HepG2 (cell line): ENCODE measurements around the gene HIBADH. TPM values are rescaled to one million over a fixed set of nuclear protein-coding genes. Genes with fewer than 3 reads are reported as not detected.

Experiments used
- ATAC-seq: fragments of 200-7000 bp; cut with Tn5 transposase; 3 replicates; pipeline ENCODE4 v1.9.1; 2020; ENCODE audit warnings: mild to moderate bottlenecking, moderate library complexity
- BruUV-seq: library from RNA; stranded (reverse); fragments of 400-500 nt; replicated peaks from 2 replicates; lab custom pipeline; 2021; lab: Mats Ljungman, UMichigan
- CTCF ChIA-PET: fragments of 300-600 bp; formaldehyde crosslinking; extraction: SDS; loops from one replicate; lab custom pipeline; 2021; ENCODE audit warnings: low total read pairs, inconsistent platforms, low intra/inter-chr PET ratio; lab: Yijun Ruan, JAX
- POLR2A ChIA-PET: fragments of 350-600 bp; sonication (Branson Sonifier 250); formaldehyde crosslinking; loops from one replicate; lab custom pipeline; 2020; ENCODE audit warnings: antibody characterized with exemption, inconsistent platforms; lab: Yijun Ruan, JAX
- DNase-seq: peaks from one replicate; pipeline ENCODE4 v3.0.0-alpha.2; 2015; ENCODE audit warnings: low spot score
- FAIRE-seq: peaks from 3 replicates; lab custom pipeline; 2011; peaks lifted over from hg19 to GRCh38; lab: Jason Lieb, UNC
- H2AFZ ChIP-seq: one replicate; pipeline ENCODE4 v1.6.1; 2011; ENCODE audit warnings: low read length, inconsistent platforms
- H3K27ac ChIP-seq: fragments of 300-600 bp; 3 replicates; pipeline ENCODE4 v1.8.0; 2011; ENCODE audit warnings: mixed run types, mild to moderate bottlenecking, mixed read lengths, low read length, inconsistent platforms; ENCODE audit not compliant: insufficient read depth; ENCODE audit errors: extremely low read length
- H3K27me3 ChIP-seq, 2 experiments: fragments of 200-600 bp in 1 of 2; 2 replicates in 1 of 2; 3 replicates in 1 of 2; pipeline versions ENCODE4 v1.6.0 to v1.8.0; 2011; ENCODE audit warnings: low read length in 2 of 2, mild to moderate bottlenecking in 2 of 2, moderate library complexity in 2 of 2, inconsistent platforms in 1 of 2; ENCODE audit not compliant: insufficient read depth in 2 of 2, control insufficient read depth in 1 of 2
- H3K36me3 ChIP-seq, 2 experiments: fragments of 200-600 bp in 1 of 2; replicated peaks in 1 of 2; 2 replicates in 1 of 2; 3 replicates in 1 of 2; pipeline versions ENCODE4 v1.5.1 to v1.8.0; 2011; ENCODE audit warnings: low read length in 2 of 2, inconsistent platforms in 1 of 2; ENCODE audit not compliant: insufficient read depth in 2 of 2, control insufficient read depth in 1 of 2
- H3K4me1 ChIP-seq: 2 replicates; pipeline ENCODE4 v1.5.1; 2012; ENCODE audit warnings: low read length, inconsistent platforms; ENCODE audit not compliant: insufficient read depth
- H3K4me2 ChIP-seq: 2 replicates; pipeline ENCODE4 v1.6.0; 2011; ENCODE audit warnings: low read depth, low read length, inconsistent platforms
- H3K4me3 ChIP-seq, 3 experiments: fragments of 200-600 bp in 1 of 3; sonication (generic), shearing (Covaris generic) in 1 of 3; replicated peaks in 1 of 3; 2 replicates each; pipeline ENCODE4 v1.5.1; 2011 to 2016; ENCODE audit warnings: low read length in 3 of 3, inconsistent platforms in 2 of 3, low read depth in 2 of 3, mild to moderate bottlenecking in 2 of 3, control low read depth in 1 of 3, mixed read lengths in 1 of 3; ENCODE audit not compliant: insufficient read depth in 1 of 3
- H3K79me2 ChIP-seq: one replicate; pipeline ENCODE4 v1.6.1; 2011; ENCODE audit warnings: low read length, inconsistent platforms; ENCODE audit not compliant: insufficient read depth
- H3K9ac ChIP-seq: 2 replicates; pipeline ENCODE4 v1.6.0; 2011; ENCODE audit warnings: mild to moderate bottlenecking, low read depth, low read length, inconsistent platforms; ENCODE audit not compliant: insufficient read depth
- H3K9me3 ChIP-seq: 2 replicates; pipeline ENCODE4 v1.5.1; 2012; ENCODE audit warnings: mild to moderate bottlenecking, low read length
- H4K20me1 ChIP-seq: 2 replicates; pipeline ENCODE4 v1.6.0; 2011; ENCODE audit warnings: inconsistent platforms, mild to moderate bottlenecking, low read length, moderate library complexity; ENCODE audit not compliant: insufficient read depth
- CEBPB ChIP-seq: IDR thresholded peaks from 2 replicates; pipeline ENCODE4 v1.6.1; 2011; ENCODE audit warnings: low read depth, low read length, improper control_type of control experiment, borderline replicate concordance
- HNF4A ChIP-seq: sonication (generic); formaldehyde crosslinking; IDR thresholded peaks from 2 replicates; pipeline ENCODE4 v1.4.0; 2020; ENCODE audit warnings: missing genetic modification reagents
- KAT8 ChIP-seq: IDR thresholded peaks from 2 replicates; pipeline ENCODE4 v1.6.1; 2016; ENCODE audit warnings: missing genetic modification reagents, missing compliant biosample characterization
- NCOR1 ChIP-seq: fragments of 200-600 bp; sonication (generic); IDR thresholded peaks from 2 replicates; pipeline ENCODE4 v1.7.0; 2017; ENCODE audit warnings: antibody characterized with exemption, low read length, borderline replicate concordance
- RXRB ChIP-seq: IDR thresholded peaks from 2 replicates; pipeline ENCODE4 v1.6.1; 2016; ENCODE audit warnings: borderline replicate concordance, missing genetic modification reagents, missing compliant biosample characterization
- STAG1 ChIP-seq: sonication (generic); formaldehyde crosslinking; IDR thresholded peaks from 2 replicates; pipeline ENCODE4 v1.4.0; 2020; ENCODE audit warnings: missing genetic modification reagents
- ZBTB3 ChIP-seq: sonication (generic); formaldehyde crosslinking; IDR thresholded peaks from 2 replicates; pipeline ENCODE4 v1.4.0; 2020; ENCODE audit warnings: low read depth, mild to moderate bottlenecking, moderate library complexity, missing genetic modification reagents, borderline replicate concordance
- ZBTB38 ChIP-seq: sonication (generic); formaldehyde crosslinking; IDR thresholded peaks from 2 replicates; pipeline ENCODE4 v1.5.1; 2020; ENCODE audit warnings: mild to moderate bottlenecking, missing genetic modification reagents
- ZNF234 ChIP-seq: sonication (generic); formaldehyde crosslinking; conservative IDR thresholded peaks from 2 replicates; pipeline ENCODE4 v1.5.1; 2020; ENCODE audit warnings: mild to moderate bottlenecking, missing genetic modification reagents
- ZNF343 ChIP-seq: sonication (generic); formaldehyde crosslinking; IDR thresholded peaks from 2 replicates; pipeline ENCODE4 v1.4.0; 2020; ENCODE audit warnings: mild to moderate bottlenecking, missing genetic modification reagents
- ZNF644 ChIP-seq: IDR thresholded peaks from 2 replicates; pipeline ENCODE4 v1.6.1; 2016; ENCODE audit warnings: low read depth
- WGBS: methylation state at CpG from one replicate; pipeline ENCODE4 v1.1.6; 2017; ENCODE audit warnings: low lambda C conversion rate; 5-methylcytosine and 5-hydroxymethylcytosine counted together
- in situ Hi-C: cut with HindIII; loops from 2 replicates; pipeline ENCODE4 v1.10.0; 2017; ENCODE audit warnings: low pct_unique_long_range_greater_than_20kb; ENCODE audit not compliant: extremely low pct_ligation_motif_present
- intact Hi-C: fragments of 100-400 bp; cut with micrococcal nuclease; formaldehyde crosslinking; loops from one replicate; pipeline ENCODE4 v1.10.0; 2022; ENCODE audit not compliant: unreplicated experiment
- polyA plus RNA-seq, 8 experiments: library from polyadenylated mRNA; depleted of rRNA in 3 of 8; stranded (reverse) in 7 of 8; unstranded in 1 of 8; fragments of >200 nt; fragmentation: Illumina TruSeq in 4 of 8; extraction: Trizol in 4 of 8; gene quantifications; 2 replicates each; pipeline versions ENCODE4 v1.2.1 to v1.2.3, GENCODE V29; 2011 to 2016; ENCODE audit warnings: low read depth in 4 of 8, missing spikeins in 1 of 8, mixed read lengths in 1 of 8; ENCODE audit not compliant: insufficient read depth in 1 of 8
- total RNA-seq, 5 experiments: library from RNA; depleted of rRNA; stranded (reverse); fragments of >200 nt; fragmentation: Illumina TruSeq; extraction: Trizol; gene quantifications; 2 replicates each; pipeline ENCODE4 v1.2.3, GENCODE V29; 2016; ENCODE audit warnings: low read depth in 1 of 5
- TF ChIP-seq, protein P1 (sequence below): sonication (generic); formaldehyde crosslinking; IDR thresholded peaks from 2 replicates; pipeline ENCODE4 v1.4.0; 2020; ENCODE audit warnings: missing genetic modification reagents, mild to moderate bottlenecking, borderline replicate concordance
- TF ChIP-seq, protein P2 (sequence below): IDR thresholded peaks from 2 replicates; pipeline ENCODE4 v1.6.1; 2016; ENCODE audit warnings: mild to moderate bottlenecking
- TF ChIP-seq, protein P3 (sequence below): sonication (generic); formaldehyde crosslinking; IDR thresholded peaks from 2 replicates; pipeline ENCODE4 v1.5.0; 2020; ENCODE audit warnings: mild to moderate bottlenecking, missing genetic modification reagents, moderate library complexity
- TF ChIP-seq, protein P4 (sequence below): sonication (generic); formaldehyde crosslinking; IDR thresholded peaks from 2 replicates; pipeline ENCODE4 v1.9.0; 2022; ENCODE audit warnings: low read depth, missing genetic modification reagents

HIBADH gene
- total and polyA plus RNA-seq, 2 of the 13 experiments (the other 11 are each of a cell fraction or from before 2014, with no cell fraction given), result 49.9 to 59.5 TPM

DNA sequence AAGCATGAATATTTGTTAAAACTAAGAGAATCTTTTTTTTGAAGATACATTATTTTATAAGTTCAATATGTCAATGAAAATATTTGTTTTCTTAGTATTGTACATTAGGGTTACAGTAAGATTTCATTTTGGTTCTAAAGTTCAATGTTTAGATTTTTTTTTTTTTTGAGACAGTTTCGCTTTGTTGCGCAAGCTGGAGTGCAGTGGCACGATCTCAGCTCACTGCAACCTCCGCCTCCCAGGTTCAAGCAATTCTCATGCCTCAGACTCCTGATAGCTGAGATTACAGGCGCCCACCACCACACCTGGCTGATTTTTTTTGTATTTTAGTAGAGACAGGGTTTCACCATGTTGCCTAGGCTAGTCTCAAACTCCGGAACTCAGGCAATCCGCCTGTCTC lies 84.5 kb downstream of the HIBADH start (continued):
- TF ChIP-seq, protein P1, sequence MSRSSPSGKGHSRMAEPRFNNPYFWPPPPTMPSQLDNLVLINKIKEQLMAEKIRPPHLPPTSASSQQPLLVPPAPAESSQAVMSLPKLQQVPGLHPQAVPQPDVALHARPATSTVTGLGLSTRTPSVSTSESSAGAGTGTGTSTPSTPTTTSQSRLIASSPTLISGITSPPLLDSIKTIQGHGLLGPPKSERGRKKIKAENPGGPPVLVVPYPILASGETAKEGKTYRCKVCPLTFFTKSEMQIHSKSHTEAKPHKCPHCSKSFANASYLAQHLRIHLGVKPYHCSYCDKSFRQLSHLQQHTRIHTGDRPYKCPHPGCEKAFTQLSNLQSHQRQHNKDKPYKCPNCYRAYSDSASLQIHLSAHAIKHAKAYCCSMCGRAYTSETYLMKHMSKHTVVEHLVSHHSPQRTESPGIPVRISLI, result peak; percentile 92
- TF ChIP-seq RXRB (0 out of 2 replicates have a peak, but pooled peaks have one; percentile 15), ZBTB3 (CRISPR knock-in tag) (peak; percentile 56; the same call in 1 of the 2 replicates), CEBPB (peak; percentile 82), KAT8 (CRISPR knock-in tag) (peak; percentile 34; the same call in 1 of the 2 replicates), ZNF644 (0 out of 2 replicates have a peak, but pooled peaks have one; percentile 32), HNF4A (CRISPR knock-in tag) (peak; percentile 53), NCOR1 (0 out of 2 replicates have a peak, but pooled peaks have one; percentile 22), ZBTB38 (0 out of 2 replicates have a peak, but pooled peaks have one; percentile 16)
- TF ChIP-seq, protein P2, sequence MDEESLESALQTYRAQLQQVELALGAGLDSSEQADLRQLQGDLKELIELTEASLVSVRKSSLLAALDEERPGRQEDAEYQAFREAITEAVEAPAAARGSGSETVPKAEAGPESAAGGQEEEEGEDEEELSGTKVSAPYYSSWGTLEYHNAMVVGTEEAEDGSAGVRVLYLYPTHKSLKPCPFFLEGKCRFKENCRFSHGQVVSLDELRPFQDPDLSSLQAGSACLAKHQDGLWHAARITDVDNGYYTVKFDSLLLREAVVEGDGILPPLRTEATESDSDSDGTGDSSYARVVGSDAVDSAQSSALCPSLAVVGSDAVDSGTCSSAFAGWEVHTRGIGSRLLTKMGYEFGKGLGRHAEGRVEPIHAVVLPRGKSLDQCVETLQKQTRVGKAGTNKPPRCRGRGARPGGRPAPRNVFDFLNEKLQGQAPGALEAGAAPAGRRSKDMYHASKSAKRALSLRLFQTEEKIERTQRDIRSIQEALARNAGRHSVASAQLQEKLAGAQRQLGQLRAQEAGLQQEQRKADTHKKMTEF, result peak; percentile 39; the same call in 1 of the 2 replicates

DNA sequence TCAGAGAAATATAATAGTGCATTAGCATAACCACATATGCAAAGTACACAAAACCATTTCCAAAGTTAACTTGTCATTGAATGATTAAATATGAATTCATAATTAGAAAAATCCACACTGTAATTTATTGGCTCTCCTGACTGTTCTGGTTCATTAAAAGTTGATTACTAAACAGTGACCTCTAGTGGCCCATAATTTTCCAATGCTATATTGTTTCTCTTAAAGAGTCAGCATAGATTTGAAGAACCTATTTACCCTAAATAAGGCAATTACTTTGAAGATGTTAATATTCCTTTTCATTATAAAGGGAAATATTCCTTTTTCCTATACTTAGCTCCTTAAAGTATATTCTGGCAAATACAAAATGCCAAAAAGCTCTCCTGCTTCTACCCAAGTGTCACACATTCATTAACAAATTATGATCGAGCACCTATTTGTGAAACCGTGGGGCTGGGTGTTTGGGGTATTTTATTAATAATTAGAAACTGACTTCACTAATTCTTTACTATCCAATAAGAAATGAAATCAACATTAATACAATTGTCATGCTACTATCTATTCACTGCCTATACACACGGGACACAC lies 86.2 kb downstream of the HIBADH start:
- peak; percentile 21 for DNase-seq
- Histone ChIP-seq H3K9me3 (no peaks in the 10 kb centered on the region), H3K27me3 (no peaks in the 10 kb centered on the region), H3K36me3 (no peaks in the 10 kb centered on the region; a peak in 2 of 5 replicates), H3K27ac (no peak overlapping the region), H3K4me2 (no peak overlapping the region), H3K4me1 (peaks cover 27% of the 10 kb centered on the region), H4K20me1 (no peaks in the 10 kb centered on the region), H3K4me3 (no peak overlapping the region), H3K79me2 (no peaks in the 10 kb centered on the region), H3K9ac (no peak overlapping the region), H2AFZ (no peak overlapping the region)
- BruUV-seq, result no TSS peak
- intact Hi-C loops, result loop anchor here (1.0 to 5.0 kb wide), 3 partner anchors 198 to 380 kb away; no protein-coding TSS in a partner anchor
- CTCF ChIA-PET, result no interaction called here
- POLR2A ChIA-PET, result no interaction called here
- WGBS, result 94% methylated on average over 3 of the region's 3 CpGs
- ATAC-seq, result no peak
- no peak for FAIRE-seq
- in situ Hi-C loops, result loop anchor here (5.0 to 10.0 kb wide), 2 partner anchors 339 to 372 kb away; partner anchors contain the start of gene HOXA13
- TF ChIP-seq ZNF234 (CRISPR knock-in tag) (no peak), STAG1 (CRISPR knock-in tag) (peak; percentile 40), HNF4A (CRISPR knock-in tag) (no peak), ZNF343 (no peak)
- TF ChIP-seq, protein P3, sequence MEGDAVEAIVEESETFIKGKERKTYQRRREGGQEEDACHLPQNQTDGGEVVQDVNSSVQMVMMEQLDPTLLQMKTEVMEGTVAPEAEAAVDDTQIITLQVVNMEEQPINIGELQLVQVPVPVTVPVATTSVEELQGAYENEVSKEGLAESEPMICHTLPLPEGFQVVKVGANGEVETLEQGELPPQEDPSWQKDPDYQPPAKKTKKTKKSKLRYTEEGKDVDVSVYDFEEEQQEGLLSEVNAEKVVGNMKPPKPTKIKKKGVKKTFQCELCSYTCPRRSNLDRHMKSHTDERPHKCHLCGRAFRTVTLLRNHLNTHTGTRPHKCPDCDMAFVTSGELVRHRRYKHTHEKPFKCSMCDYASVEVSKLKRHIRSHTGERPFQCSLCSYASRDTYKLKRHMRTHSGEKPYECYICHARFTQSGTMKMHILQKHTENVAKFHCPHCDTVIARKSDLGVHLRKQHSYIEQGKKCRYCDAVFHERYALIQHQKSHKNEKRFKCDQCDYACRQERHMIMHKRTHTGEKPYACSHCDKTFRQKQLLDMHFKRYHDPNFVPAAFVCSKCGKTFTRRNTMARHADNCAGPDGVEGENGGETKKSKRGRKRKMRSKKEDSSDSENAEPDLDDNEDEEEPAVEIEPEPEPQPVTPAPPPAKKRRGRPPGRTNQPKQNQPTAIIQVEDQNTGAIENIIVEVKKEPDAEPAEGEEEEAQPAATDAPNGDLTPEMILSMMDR (CRISPR knock-in tag), result peak; percentile 52
- TF ChIP-seq, protein P4, sequence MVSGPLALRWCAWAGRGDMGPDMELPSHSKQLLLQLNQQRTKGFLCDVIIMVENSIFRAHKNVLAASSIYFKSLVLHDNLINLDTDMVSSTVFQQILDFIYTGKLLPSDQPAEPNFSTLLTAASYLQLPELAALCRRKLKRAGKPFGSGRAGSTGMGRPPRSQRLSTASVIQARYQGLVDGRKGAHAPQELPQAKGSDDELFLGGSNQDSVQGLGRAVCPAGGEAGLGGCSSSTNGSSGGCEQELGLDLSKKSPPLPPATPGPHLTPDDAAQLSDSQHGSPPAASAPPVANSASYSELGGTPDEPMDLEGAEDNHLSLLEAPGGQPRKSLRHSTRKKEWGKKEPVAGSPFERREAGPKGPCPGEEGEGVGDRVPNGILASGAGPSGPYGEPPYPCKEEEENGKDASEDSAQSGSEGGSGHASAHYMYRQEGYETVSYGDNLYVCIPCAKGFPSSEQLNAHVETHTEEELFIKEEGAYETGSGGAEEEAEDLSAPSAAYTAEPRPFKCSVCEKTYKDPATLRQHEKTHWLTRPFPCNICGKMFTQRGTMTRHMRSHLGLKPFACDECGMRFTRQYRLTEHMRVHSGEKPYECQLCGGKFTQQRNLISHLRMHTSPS (CRISPR knock-in tag), result no peak
